Measurements from ENCODE around the gene WDR7. TPM values are rescaled to one million over a fixed set of nuclear protein-coding genes. Genes with fewer than 3 reads are reported as not detected.

Gene WDR7
- total RNA-seq, 2 experiments from 2014 or later, result 39.7 to 44.2 TPM

GRCh38 chr18:56696966-56697365 lies 45.8 kb downstream of the WDR7 start:
- no peaks in the 10 kb centered on the region for H3K4me1 Mint-ChIP-seq (ENCODE audit: low read depth)
- H3K27me3 Mint-ChIP-seq (ENCODE audit: low read depth), result no peaks in the 10 kb centered on the region
- ChIA-PET POLR2A (no interaction called here), CTCF (no interaction called here)
- DNase-seq (no peak), ATAC-seq (no peak)
- H3K9me3 Mint-ChIP-seq (ENCODE audit: insufficient read depth), result no peaks in the 10 kb centered on the region
- peaks cover 7% of the 10 kb centered on the region for H3K36me3 Mint-ChIP-seq (ENCODE audit: low read depth)
- H3K27ac Mint-ChIP-seq, result no peak overlapping the region
- H3K4me3 Mint-ChIP-seq, result no peak overlapping the region

DNA sequence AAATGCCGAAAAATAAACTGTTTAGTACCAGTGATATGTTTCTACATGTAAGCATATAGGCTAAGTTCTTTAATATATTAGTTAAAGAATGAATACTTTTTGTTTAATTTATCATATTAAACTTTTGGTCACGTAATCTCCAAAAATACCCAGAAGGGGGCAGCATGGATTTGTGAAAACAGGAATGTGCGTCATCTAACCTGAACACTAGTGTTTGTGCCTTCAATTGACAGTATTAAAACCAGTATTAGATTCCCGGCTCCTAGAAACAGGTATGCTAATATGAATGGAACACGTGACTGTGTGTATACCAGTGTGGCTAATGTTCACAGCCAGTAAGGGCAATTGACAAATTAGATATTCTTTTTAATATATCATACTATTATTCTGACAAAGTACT lies 51.8 kb downstream of the WDR7 start:
- H3K4me1 Mint-ChIP-seq (ENCODE audit: low read depth), result peaks cover 2% of the 10 kb centered on the region
- DNase-seq (peak; percentile 31), ATAC-seq (no peak)
- H3K4me3 Mint-ChIP-seq, result no peak overlapping the region
- H3K36me3 Mint-ChIP-seq (ENCODE audit: low read depth), result peaks cover 9% of the 10 kb centered on the region
- ChIA-PET POLR2A (no interaction called here), CTCF (interaction anchor here (0.7 to 2.7 kb wide), 13 partner anchors 10 to 859 kb away, joined by 3 to 16 read pairs (median 3); no protein-coding TSS in a partner anchor)
- no peak overlapping the region for H3K27ac Mint-ChIP-seq
- no peaks in the 10 kb centered on the region for H3K27me3 Mint-ChIP-seq (ENCODE audit: low read depth)
- no peaks in the 10 kb centered on the region for H3K9me3 Mint-ChIP-seq (ENCODE audit: insufficient read depth)

- Mint-ChIP-seq H3K9me3 (ENCODE audit: insufficient read depth) (no peaks in the 10 kb centered on the region), H3K4me3 (no peak overlapping the region), H3K4me1 (ENCODE audit: low read depth) (peaks cover 5% of the 10 kb centered on the region), H3K27ac (no peak overlapping the region), H3K27me3 (ENCODE audit: low read depth) (no peaks in the 10 kb centered on the region), H3K36me3 (ENCODE audit: low read depth) (peaks cover 9% of the 10 kb centered on the region)
- POLR2A ChIA-PET, result interaction anchor here (0.6 kb wide), 1 partner anchor 58 kb away, joined by 3 read pairs; the partner anchor contains the start of gene WDR7
- ATAC-seq (peak; percentile 100), DNase-seq (peak; percentile 70)
- CTCF ChIA-PET, result interaction anchor here (0.6 to 5.1 kb wide), 16 partner anchors 8 to 853 kb away, joined by 3 to 73 read pairs (median 4); partner anchors contain the start of genes TXNL1 and WDR7
Observed at GRCh38 chr18:56709463-56709862, 58.3 kb downstream of the WDR7 start.

- Mint-ChIP-seq H3K27ac (no peak overlapping the region), H3K4me1 (ENCODE audit: low read depth) (peaks cover 15% of the 10 kb centered on the region), H3K4me3 (no peak overlapping the region), H3K36me3 (ENCODE audit: low read depth) (peaks cover 4% of the 10 kb centered on the region), H3K9me3 (ENCODE audit: insufficient read depth) (no peaks in the 10 kb centered on the region), H3K27me3 (ENCODE audit: low read depth) (no peaks in the 10 kb centered on the region)
- no peak for DNase-seq
- ChIA-PET POLR2A (no interaction called here), CTCF (interaction anchor here (1.2 to 5.1 kb wide), 3 partner anchors 9 to 74 kb away, joined by 3 to 73 read pairs (median 6); partner anchors contain the start of genes TXNL1 and WDR7)
- ATAC-seq, result no peak
Observed at GRCh38 chr18:56711708-56712445, 60.7 kb downstream of the WDR7 start.

DNA sequence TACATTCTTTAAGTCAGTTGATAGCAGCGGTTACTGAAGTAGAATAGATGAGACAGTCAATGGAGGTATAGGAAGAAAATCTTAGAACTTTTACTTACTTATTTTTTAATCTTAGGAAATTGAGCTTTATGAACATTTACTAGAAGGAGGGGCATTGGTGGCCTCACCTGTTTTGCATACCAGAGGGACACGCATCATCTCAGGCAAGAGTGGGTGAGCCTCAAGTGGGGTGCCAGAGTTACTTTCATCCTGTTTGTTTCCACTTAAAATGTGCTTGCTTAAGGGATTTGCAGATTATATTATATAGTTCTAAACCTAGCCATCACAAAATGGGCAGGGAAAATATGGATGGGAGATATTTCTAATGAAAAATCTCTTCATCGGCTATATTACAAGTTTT lies 61.6 kb downstream of the WDR7 start:
- Mint-ChIP-seq H3K4me1 (ENCODE audit: low read depth) (peaks cover 18% of the 10 kb centered on the region), H3K27me3 (ENCODE audit: low read depth) (no peaks in the 10 kb centered on the region), H3K27ac (no peak overlapping the region), H3K4me3 (no peak overlapping the region), H3K36me3 (ENCODE audit: low read depth) (no peaks in the 10 kb centered on the region), H3K9me3 (ENCODE audit: insufficient read depth) (no peaks in the 10 kb centered on the region)
- no peak for DNase-seq
- ChIA-PET POLR2A (interaction anchor here (0.7 kb wide), 1 partner anchor 1125 kb away, joined by 3 read pairs; no protein-coding TSS in a partner anchor), CTCF (interaction anchor here (1.2 to 5.1 kb wide), 3 partner anchors 10 to 75 kb away, joined by 3 to 73 read pairs (median 6); partner anchors contain the start of genes TXNL1 and WDR7)
- no peak for ATAC-seq

DNA sequence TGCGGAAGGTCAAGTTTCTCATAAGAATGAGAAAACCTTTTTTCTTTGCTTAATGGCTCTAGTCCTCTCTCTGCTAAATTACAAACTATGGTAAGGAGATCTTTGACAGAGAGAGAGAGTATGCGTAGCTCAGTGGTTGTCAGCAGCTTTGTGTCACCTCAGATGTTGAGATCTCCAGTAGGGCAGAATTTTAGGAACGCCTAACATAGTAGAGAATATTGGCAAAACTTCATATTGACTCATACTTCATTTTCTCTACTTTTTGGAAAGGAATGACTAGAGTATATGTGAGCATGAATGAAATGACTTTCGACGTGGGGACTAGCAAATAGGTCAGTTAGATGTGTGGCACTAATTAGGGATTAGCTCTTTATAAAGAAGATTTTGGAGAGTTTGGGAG lies 64.0 kb downstream of the WDR7 start:
- ChIA-PET CTCF (no interaction called here), POLR2A (no interaction called here)
- H3K4me1 Mint-ChIP-seq (ENCODE audit: low read depth), result peaks cover 15% of the 10 kb centered on the region
- H3K36me3 Mint-ChIP-seq (ENCODE audit: low read depth), result peaks cover 2% of the 10 kb centered on the region
- H3K27ac Mint-ChIP-seq, result no peak overlapping the region
- no peak overlapping the region for H3K4me3 Mint-ChIP-seq
- no peaks in the 10 kb centered on the region for H3K9me3 Mint-ChIP-seq (ENCODE audit: insufficient read depth)
- H3K27me3 Mint-ChIP-seq (ENCODE audit: low read depth), result no peaks in the 10 kb centered on the region
- DNase-seq (no peak), ATAC-seq (no peak)

DNA sequence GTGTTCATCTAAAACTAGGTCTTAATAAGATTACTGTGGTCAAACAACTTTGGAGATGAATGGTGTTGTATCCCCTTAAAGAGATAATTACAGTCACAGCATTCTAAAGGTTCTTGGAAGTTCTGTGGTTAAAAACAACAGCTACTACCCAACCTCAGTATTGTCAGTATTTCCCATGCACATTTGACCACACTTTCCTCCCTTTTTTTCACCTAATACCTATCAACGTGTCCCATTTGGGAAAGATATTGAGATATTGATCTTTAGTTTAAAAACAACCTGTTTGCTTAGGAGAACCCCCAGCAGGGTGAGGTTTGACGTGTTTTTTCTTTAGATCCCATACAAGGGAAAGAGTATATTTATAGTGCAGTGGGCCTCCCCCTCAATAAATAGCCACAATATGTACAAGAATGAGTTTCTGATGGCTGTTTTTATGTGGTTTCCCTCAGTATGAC lies 65.6 kb downstream of the WDR7 start:
- CTCF ChIA-PET, result interaction anchor here (0.9 to 1.6 kb wide), 3 partner anchors 13 to 69 kb away, joined by 3 to 6 read pairs (median 3); no protein-coding TSS in a partner anchor
- ATAC-seq, result peak; percentile 70
- Mint-ChIP-seq H3K4me3 (no peak overlapping the region), H3K9me3 (ENCODE audit: insufficient read depth) (no peaks in the 10 kb centered on the region), H3K36me3 (ENCODE audit: low read depth) (peaks cover 6% of the 10 kb centered on the region), H3K4me1 (ENCODE audit: low read depth) (peaks cover 15% of the 10 kb centered on the region), H3K27me3 (ENCODE audit: low read depth) (no peaks in the 10 kb centered on the region), H3K27ac (peak overlapping the region; percentile 45)
- POLR2A ChIA-PET, result interaction anchor here (0.7 to 0.9 kb wide), 2 partner anchors 11 to 31 kb away, joined by 3 read pairs; no protein-coding TSS in a partner anchor
- DNase-seq, result no peak

GRCh38 chr18:56721031-56721430 lies 69.9 kb downstream of the WDR7 start:
- Mint-ChIP-seq H3K4me1 (ENCODE audit: low read depth) (peaks cover 11% of the 10 kb centered on the region), H3K9me3 (ENCODE audit: insufficient read depth) (no peaks in the 10 kb centered on the region), H3K4me3 (no peak overlapping the region), H3K36me3 (ENCODE audit: low read depth) (peaks cover 28% of the 10 kb centered on the region), H3K27me3 (ENCODE audit: low read depth) (no peaks in the 10 kb centered on the region), H3K27ac (no peak overlapping the region)
- ChIA-PET CTCF (interaction anchor here (1.0 to 1.7 kb wide), 2 partner anchors 11 to 12 kb away, joined by 3 to 8 read pairs; no protein-coding TSS in a partner anchor), POLR2A (no interaction called here)
- ATAC-seq, result no peak
- DNase-seq, result no peak

DNA sequence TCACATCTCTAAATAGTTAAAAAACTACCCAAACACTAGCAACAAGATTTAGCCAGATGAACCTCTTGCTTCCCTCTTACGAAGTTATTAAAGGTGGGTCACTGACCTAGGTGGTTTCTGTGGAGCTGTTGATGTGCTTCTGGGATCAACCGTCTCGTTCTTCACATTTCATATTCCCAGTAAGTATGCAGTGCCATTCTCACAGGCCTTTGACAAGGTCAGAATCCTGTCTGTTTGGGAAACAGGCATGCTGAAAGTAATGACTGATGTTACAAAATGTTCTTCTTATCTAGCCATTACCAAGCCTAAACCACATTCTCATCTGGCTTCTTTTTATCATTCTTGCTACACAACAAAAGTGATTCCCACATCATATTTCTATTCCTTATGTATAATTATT lies 70.3 kb downstream of the WDR7 start:
- Mint-ChIP-seq H3K27ac (no peak overlapping the region), H3K4me3 (no peak overlapping the region), H3K27me3 (ENCODE audit: low read depth) (no peaks in the 10 kb centered on the region), H3K4me1 (ENCODE audit: low read depth) (peaks cover 10% of the 10 kb centered on the region), H3K36me3 (ENCODE audit: low read depth) (peaks cover 33% of the 10 kb centered on the region), H3K9me3 (ENCODE audit: insufficient read depth) (no peaks in the 10 kb centered on the region)
- ATAC-seq, result no peak
- DNase-seq, result no peak
- ChIA-PET CTCF (interaction anchor here (1.7 kb wide), 1 partner anchor 12 kb away, joined by 8 read pairs; no protein-coding TSS in a partner anchor), POLR2A (no interaction called here)

- no peaks in the 10 kb centered on the region for H3K4me1 Mint-ChIP-seq (ENCODE audit: low read depth)
- H3K36me3 Mint-ChIP-seq (ENCODE audit: low read depth), result peaks cover 41% of the 10 kb centered on the region
- CTCF ChIA-PET, result no interaction called here
Observed at GRCh38 chr18:56722518-56722917, 71.4 kb downstream of the WDR7 start.

DNA sequence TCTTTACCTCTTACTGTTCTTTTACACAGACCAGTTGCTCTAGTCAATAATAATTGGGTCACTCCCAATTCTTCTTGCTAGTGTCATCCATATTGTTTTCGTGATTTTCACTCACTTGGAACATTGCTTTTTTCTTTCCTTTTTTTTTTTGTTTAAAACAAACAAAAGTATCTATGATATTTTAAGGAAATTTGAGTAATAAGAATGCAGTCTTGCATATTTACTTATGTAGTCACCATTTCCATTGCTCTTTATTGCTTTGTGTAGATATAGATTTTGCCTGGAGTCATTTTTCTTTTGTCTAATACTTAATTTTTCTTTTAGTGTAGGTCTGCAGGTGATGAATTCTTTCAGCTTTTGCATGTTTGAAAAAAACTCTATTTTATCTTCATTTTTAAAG lies 71.9 kb downstream of the WDR7 start:
- Mint-ChIP-seq H3K9me3 (ENCODE audit: insufficient read depth) (no peaks in the 10 kb centered on the region), H3K27me3 (ENCODE audit: low read depth) (no peaks in the 10 kb centered on the region), H3K27ac (no peak overlapping the region), H3K4me1 (ENCODE audit: low read depth) (no peaks in the 10 kb centered on the region), H3K36me3 (ENCODE audit: low read depth) (peaks cover 46% of the 10 kb centered on the region), H3K4me3 (no peak overlapping the region)
- DNase-seq (no peak), ATAC-seq (no peak)
- ChIA-PET CTCF (no interaction called here), POLR2A (no interaction called here)

More at GRCh38 chr18:56722518-56722917, 71.4 kb downstream of the WDR7 start:
- Mint-ChIP-seq H3K27me3 (ENCODE audit: low read depth) (no peaks in the 10 kb centered on the region), H3K27ac (no peak overlapping the region), H3K9me3 (ENCODE audit: insufficient read depth) (no peaks in the 10 kb centered on the region), H3K4me3 (no peak overlapping the region)
- POLR2A ChIA-PET, result no interaction called here
- ATAC-seq (no peak), DNase-seq (no peak)

DNA sequence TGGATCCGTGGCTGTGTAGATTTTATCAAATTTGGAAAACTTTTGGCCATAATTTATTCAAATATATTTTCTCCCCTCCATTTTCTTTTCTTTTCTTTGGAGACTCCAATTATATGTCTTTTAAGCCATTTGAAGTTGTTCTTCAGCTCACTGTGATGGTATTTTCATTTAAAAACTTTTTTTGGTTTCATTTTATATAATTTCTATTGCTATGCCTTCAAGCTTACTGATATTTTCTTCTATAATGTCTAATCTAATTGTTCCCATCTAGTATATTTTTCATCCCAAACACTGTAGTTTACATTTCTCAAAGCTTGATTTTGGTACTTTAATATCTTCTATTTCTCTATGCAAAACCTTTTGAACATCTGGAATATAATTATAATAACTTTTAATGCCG lies 72.5 kb downstream of the WDR7 start:
- H3K9me3 Mint-ChIP-seq (ENCODE audit: insufficient read depth), result no peaks in the 10 kb centered on the region
- H3K27me3 Mint-ChIP-seq (ENCODE audit: low read depth), result no peaks in the 10 kb centered on the region
- ChIA-PET POLR2A (no interaction called here), CTCF (no interaction called here)
- no peaks in the 10 kb centered on the region for H3K4me1 Mint-ChIP-seq (ENCODE audit: low read depth)
- ATAC-seq (no peak), DNase-seq (no peak)
- H3K27ac Mint-ChIP-seq, result no peak overlapping the region
- H3K4me3 Mint-ChIP-seq, result no peak overlapping the region
- peaks cover 50% of the 10 kb centered on the region for H3K36me3 Mint-ChIP-seq (ENCODE audit: low read depth)
